GM18502 (cell line): ENCODE measurements around the gene PSEN2.

ENCODE experiments used
- ATAC-seq: cut with Tn5 transposase; IDR thresholded peaks from one replicate; pipeline ENCODE4 v1.9.1; 2021; ENCODE audit warnings: mild to moderate bottlenecking; ENCODE audit not compliant: unreplicated experiment, poor library complexity

Gene PSEN2

GRCh38 chr1:226863446-226863845 lies 7.0 kb upstream of the PSEN2 start:
- no peak for ATAC-seq

- no peak for ATAC-seq
Observed at GRCh38 chr1:226864311-226864710, 6.1 kb upstream of the PSEN2 start.

DNA sequence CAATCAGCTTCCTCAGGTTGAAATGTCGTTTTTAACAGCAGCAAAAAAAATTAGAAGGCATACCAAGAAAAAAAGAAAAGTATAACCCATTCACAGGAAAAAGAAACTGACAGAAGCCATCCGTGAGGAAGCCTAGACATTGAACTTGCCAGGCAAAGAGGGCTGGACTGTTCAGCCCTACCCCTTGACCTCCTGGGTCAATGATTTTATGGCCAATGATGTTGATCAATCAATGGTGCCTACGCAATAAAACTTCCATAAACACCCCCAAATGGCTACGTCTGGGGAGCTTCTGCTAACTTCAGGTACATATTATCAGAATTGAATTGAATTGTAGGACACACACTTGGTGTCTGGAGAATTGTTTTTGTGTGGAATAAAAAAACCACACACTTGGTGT lies 4.8 kb upstream of the PSEN2 start:
- no peak for ATAC-seq

GRCh38 chr1:226867461-226868054 lies 2.9 kb upstream of the PSEN2 start:
- no peak for ATAC-seq

- ATAC-seq = no peak
Observed at GRCh38 chr1:226868726-226869125, 1.7 kb upstream of the PSEN2 start.

GRCh38 chr1:226870026-226870400 lies 403 bp upstream of the PSEN2 start:
- ATAC-seq = no peak

DNA sequence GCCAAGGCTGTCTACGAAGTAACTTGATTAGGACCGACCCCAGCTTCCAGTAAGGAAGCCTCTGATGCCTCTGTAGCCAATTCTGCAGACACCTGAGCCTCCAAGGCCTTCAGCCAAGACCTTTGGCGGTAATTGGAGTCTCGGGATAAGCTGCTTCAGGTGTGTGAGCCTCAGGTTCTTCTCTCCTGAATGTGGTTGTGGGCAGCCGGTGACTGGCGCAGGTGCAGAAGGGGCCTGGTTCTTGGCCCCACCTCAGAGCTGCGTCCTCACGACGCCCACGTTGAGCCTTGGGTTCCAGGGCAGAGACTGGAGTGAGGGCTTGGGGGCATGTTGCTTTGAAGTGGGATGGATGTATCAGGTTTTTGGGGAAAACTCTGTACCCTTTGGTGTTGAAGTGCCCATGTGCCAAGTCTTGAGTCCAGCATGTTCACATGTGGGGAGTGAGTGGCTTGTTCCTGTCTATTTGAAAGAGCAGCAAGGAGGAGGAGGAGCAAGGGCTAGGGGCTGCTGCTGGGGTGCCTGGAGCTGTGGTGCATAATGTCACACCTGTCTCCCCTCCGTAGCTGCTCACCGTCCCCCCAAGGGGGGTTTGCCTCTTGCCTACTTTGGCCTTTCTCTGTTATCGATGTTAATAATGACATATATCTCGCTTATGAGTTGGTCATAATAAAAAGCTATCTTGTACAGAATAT lies 1.4 kb downstream of the PSEN2 start:
- ATAC-seq = no peak

DNA sequence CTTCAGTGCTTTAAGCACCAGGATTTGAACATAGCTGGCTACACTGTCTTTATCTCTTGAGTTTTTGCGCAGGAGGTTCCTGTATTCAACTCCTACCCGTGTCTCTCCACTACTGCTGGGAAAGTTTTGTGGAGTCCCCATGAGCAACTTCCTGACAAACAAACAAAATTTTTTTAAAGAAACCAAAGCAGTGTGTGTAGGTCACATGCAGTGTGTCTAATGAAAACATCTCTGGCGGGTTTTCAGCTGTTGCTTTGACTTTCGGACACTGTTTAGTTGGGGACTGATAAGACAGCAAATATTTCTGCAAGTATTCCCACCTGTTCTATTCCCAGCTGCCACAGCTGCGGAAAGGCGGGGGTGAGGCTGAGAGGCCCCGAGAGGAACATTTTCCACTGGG lies 2.0 kb downstream of the PSEN2 start:
- no peak for ATAC-seq

- ATAC-seq = no peak
Observed at GRCh38 chr1:226873771-226874578, 3.6 kb downstream of the PSEN2 start.

- ATAC-seq = no peak
Observed at GRCh38 chr1:226874579-226875425, 4.4 kb downstream of the PSEN2 start.

DNA sequence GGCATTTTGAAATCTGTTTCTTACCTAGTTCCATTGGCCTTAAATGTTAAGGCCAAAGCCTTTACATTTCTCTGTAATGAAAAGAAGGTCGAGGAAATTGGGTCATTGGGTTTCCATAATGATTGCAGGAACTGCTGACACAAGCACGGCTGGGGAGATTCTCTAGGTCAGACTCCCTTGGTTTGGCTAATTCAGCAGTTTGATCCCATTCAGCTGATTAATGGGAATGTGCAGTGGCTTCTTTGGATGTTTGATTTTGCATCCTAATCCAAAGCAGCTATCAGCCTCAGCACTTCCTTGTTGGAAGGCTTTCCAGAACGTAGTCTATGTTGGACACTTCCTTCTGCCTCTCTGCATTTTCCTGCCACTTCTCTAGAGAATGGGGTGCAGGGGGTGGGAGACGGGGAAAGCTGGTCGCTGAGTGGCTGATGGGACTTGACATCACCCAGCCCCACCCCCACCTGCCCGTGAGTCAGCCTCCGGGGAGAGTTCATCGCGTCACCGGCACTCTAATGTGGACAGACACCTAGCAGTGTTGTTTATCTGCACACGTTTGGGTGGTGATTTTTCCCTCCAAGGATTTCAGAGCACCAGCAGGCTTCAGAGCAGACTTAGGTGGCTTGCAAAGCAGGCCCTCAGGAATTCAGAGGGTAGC lies 5.4 kb downstream of the PSEN2 start:
- no peak for ATAC-seq

- ATAC-seq = no peak
Observed at GRCh38 chr1:226877669-226878068, 7.3 kb downstream of the PSEN2 start.

DNA sequence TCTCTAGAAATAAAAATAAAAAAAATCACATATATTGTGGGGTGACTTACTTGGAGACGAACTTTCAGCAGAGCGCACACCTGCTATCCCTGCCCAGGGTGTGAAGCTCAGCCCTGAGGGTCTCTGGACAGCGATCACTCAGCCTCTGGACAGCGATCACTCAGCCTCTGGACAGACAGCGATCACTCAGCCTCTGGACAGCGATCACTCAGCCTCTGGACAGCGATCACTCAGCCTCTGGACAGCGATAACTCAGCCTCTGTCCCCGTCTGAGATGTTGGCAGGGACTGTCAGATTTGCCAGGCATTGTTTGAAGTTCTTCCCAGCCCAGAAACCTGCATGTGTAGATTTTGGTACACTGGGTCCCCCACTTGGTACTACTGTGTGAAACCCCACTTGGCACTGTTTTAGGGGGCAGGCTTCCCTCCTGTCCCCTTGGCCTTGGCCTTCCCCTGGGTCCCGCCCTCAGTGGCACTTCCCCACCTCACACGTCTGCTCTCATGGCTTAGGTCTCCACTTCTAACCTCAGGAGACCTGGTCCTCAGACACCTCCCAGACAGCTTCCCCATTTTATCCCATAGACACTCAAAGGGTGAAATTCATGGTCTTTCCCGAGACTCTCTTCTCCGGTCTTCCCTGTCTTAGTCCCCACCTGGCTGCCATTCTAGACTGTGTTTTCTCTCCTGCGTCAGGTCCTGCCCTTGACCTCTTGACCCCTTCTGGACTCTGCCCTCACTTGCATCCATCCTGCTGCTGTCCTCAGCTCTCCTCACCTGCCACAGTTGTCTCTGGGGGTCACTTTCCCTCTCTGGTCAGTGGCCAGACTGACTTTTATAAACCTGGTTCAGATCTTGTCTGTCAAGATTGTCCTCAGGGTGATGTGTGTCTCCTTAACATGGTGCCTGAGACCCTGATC lies 10.2 kb downstream of the PSEN2 start:
- ATAC-seq = no peak

DNA sequence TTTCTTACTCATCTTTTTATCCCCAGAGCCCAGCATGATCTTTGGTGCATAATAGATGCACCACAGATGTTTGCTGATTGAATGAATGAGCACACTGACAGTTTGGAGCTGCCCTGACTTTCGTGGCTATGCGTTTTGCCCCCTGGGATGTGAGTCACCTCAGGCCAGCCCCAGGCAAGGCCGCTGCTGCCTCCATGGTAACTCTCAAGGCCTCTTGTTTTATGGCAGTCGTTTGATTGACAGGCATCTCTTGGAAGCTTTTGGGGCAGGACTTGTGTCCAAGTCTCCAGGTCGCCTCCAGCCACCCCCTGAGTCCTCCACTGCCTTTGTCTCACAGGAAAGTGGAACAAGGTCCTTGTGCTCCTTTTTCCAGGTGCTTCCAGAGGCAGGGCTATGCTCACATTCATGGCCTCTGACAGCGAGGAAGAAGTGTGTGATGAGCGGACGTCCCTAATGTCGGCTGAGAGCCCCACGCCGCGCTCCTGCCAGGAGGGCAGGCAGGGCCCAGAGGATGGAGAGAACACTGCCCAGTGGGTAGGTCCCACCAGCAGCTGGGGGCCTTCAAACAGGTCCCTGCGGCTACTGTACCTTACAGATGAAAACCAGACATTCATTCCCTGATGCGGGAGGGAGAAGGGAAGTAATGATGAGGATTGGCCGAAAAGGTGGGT lies 11.2 kb downstream of the PSEN2 start:
- ATAC-seq = no peak

- peak; percentile 2 for ATAC-seq
Observed at GRCh38 chr1:226882187-226882586, 11.8 kb downstream of the PSEN2 start.

DNA sequence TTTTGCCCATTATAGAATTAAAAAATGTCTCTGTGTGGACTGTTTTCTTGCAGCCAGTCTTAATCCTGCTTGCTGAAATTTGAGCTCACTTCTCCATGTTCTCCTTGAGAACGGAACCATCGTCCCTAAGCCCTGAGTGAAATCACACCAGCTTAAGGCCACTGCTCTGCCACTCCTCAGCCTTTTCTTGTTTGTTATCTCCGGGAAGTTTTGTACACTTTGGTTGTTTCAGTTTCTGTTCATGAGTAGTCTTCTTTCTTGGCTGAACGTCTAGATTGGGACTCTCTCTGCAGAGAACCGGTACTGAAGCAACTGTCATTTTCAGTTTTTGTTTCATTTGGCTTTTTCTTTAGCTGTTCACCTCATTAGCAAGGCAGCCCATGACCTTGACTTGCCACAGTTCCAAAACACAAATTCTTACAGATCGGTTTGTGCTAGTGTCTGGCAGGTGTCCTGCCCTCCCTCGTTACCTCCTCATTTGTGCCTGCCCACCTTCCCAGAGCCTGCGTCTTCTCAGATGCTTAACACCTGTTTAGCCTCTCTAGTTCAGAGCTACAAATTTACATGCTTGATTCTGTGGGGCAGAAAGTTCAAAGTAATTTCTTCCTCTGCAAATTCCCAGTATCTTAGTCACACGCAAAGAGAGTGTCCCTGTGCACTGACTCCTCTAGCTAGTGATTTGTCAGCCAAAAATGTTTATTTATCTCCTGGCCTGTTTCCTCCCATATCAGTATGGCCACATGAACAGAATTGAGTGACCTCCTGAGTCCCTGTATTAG lies 12.4 kb downstream of the PSEN2 start:
- peak; percentile 95 for ATAC-seq

DNA sequence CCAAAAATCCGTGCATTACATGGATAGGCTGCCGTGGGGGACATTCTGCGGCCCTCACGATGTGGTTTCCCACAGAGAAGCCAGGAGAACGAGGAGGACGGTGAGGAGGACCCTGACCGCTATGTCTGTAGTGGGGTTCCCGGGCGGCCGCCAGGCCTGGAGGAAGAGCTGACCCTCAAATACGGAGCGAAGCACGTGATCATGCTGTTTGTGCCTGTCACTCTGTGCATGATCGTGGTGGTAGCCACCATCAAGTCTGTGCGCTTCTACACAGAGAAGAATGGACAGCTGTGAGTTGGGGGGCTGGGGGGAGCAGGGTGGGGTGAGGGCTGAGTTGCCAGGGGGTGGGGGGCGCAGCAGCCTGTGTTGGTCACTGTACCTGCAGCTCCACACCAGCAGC lies 13.2 kb downstream of the PSEN2 start:
- ATAC-seq = no peak

DNA sequence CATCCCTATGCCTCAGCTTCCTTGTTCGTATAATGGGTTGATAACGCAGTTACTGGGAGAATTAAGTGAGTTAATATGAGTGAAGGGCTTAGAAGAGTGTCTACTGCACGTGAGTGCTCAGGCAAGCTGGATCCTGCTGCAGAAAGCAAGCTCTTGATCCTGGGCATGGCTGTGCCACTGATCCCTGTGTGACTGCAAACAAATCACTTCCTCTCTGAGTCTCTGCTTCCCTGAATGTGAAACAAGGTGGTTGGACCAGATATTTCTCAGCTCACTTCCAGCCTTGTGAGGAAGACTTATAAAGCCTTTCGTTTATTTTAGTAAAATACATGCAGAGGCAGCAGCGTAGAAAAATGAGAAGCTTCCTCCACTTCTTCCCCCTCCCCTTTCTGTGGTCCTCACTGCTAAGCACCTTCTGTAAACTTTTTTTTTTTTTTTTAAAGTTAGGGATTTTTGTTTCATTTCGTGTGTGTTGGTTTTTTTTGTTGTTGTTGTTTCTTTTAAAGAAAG lies 13.8 kb downstream of the PSEN2 start:
- no peak for ATAC-seq
